DOHH2 (cell line): ENCODE measurements around the gene ADCY7.

Experiments
- H3F3A ChIP-seq: fragments of 200-600 bp; sonication (generic), shearing (Covaris generic); 2 replicates; pipeline ENCODE4 v1.6.0; 2016; ENCODE audit warnings: antibody characterized with exemption, mild to moderate bottlenecking; ENCODE audit not compliant: control insufficient read depth, insufficient read depth
- H3K27ac ChIP-seq: fragments of 200-600 bp; sonication (generic); 2 replicates; pipeline ENCODE4 v1.5.1; 2014; ENCODE audit warnings: low read depth, mild to moderate bottlenecking, low read length, moderate library complexity
- H3K27me3 ChIP-seq: fragments of 200-600 bp; sonication (generic); 2 replicates; pipeline ENCODE4 v1.6.1; 2014; ENCODE audit warnings: mild to moderate bottlenecking, low read length, mixed read lengths; ENCODE audit not compliant: control insufficient read depth
- H3K36me3 ChIP-seq: fragments of 200-600 bp; sonication (generic); 2 replicates; pipeline ENCODE4 v1.6.1; 2014; ENCODE audit warnings: mild to moderate bottlenecking, low read length, moderate library complexity, mixed read lengths; ENCODE audit not compliant: control insufficient read depth
- H3K4me1 ChIP-seq: fragments of 200-600 bp; sonication (generic); 2 replicates; pipeline ENCODE4 v1.6.1; 2014; ENCODE audit warnings: mild to moderate bottlenecking, low read length, mixed read lengths; ENCODE audit not compliant: control insufficient read depth
- H3K4me2 ChIP-seq: fragments of 200-600 bp; sonication (generic); 2 replicates; pipeline ENCODE4 v1.6.0; 2014; ENCODE audit warnings: mild to moderate bottlenecking, low read length, moderate library complexity
- H3K4me3 ChIP-seq: fragments of 200-600 bp; sonication (generic); 2 replicates; pipeline ENCODE4 v1.5.1; 2014; ENCODE audit warnings: mild to moderate bottlenecking, low read length, mixed read lengths
- H3K79me2 ChIP-seq: fragments of 200-600 bp; sonication (generic); 2 replicates; pipeline ENCODE4 v1.6.1; 2014; ENCODE audit warnings: mild to moderate bottlenecking, low read length, mixed read lengths; ENCODE audit not compliant: control insufficient read depth
- H3K9me2 ChIP-seq: fragments of 200-600 bp; sonication (generic); replicated peaks from 2 replicates; pipeline ENCODE4 v1.6.1; 2014; ENCODE audit warnings: mild to moderate bottlenecking, low read length, mixed read lengths; ENCODE audit not compliant: control insufficient read depth
- H3K9me3 ChIP-seq: fragments of 200-600 bp; sonication (generic); 2 replicates; pipeline ENCODE4 v1.6.1; 2014; ENCODE audit warnings: antibody characterized with exemption, low read length, mixed read lengths; ENCODE audit not compliant: control insufficient read depth, insufficient read depth
- H4K20me1 ChIP-seq: fragments of 200-600 bp; sonication (generic); 2 replicates; pipeline ENCODE4 v1.6.0; 2014; ENCODE audit warnings: low read depth, mild to moderate bottlenecking, antibody characterized with exemption, low read length, moderate library complexity; ENCODE audit not compliant: control insufficient read depth, insufficient read depth
- EZH2phosphoT487 ChIP-seq: fragments of 200-600 bp; sonication (generic); IDR thresholded peaks from 2 replicates; pipeline ENCODE4 v1.6.1; 2017; ENCODE audit warnings: borderline replicate concordance, mild to moderate bottlenecking, antibody characterized with exemption, low read length, moderate library complexity, mixed read lengths
- TF ChIP-seq, protein P1 (sequence below): fragments of 200-600 bp; sonication (generic); IDR thresholded peaks from one replicate; pipeline ENCODE4 v1.5.1; 2014; ENCODE audit warnings: antibody characterized with exemption, mild to moderate bottlenecking, low read depth, low read length; ENCODE audit not compliant: poor library complexity, severe bottlenecking

ADCY7 gene

DNA sequence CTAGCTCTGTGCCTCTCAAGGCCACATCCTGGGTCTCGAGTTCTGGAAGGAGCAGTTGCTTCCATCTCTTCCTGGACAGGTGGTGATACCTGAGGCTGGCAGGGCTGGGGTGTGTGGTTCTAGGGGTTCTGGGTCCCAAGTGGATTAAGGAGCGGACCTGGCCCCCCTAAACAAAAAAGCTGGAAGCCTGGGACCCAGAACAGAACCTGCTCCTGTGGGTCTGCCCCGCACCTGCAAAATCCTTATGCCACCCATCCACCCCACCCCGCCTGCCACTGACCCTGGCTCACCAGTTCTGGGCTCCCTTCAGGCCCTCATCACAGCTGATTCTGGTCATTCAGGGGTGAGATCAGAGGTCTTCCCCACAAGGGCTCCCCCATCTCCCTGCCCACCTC, 44.8 kb downstream of the ADCY7 start:
- no peaks in the 10 kb centered on the region for H3K4me1 ChIP-seq
- no peaks in the 10 kb centered on the region; the same call in 1 of the 2 replicates for H3F3A ChIP-seq
- no peak overlapping the region for H3K27ac ChIP-seq
- TF ChIP-seq EZH2phosphoT487, result no peak
- TF ChIP-seq, protein P1, sequence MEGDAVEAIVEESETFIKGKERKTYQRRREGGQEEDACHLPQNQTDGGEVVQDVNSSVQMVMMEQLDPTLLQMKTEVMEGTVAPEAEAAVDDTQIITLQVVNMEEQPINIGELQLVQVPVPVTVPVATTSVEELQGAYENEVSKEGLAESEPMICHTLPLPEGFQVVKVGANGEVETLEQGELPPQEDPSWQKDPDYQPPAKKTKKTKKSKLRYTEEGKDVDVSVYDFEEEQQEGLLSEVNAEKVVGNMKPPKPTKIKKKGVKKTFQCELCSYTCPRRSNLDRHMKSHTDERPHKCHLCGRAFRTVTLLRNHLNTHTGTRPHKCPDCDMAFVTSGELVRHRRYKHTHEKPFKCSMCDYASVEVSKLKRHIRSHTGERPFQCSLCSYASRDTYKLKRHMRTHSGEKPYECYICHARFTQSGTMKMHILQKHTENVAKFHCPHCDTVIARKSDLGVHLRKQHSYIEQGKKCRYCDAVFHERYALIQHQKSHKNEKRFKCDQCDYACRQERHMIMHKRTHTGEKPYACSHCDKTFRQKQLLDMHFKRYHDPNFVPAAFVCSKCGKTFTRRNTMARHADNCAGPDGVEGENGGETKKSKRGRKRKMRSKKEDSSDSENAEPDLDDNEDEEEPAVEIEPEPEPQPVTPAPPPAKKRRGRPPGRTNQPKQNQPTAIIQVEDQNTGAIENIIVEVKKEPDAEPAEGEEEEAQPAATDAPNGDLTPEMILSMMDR, result no peak
- no peaks in the 10 kb centered on the region for H3K27me3 ChIP-seq
- no peaks in the 10 kb centered on the region for H3K79me2 ChIP-seq
- no peaks in the 10 kb centered on the region for H3K9me3 ChIP-seq
- H3K9me2 ChIP-seq, result no peaks in the 10 kb centered on the region
- no peak overlapping the region for H3K4me3 ChIP-seq
- H3K4me2 ChIP-seq, result no peak overlapping the region
- peaks cover 28% of the 10 kb centered on the region for H3K36me3 ChIP-seq
- H4K20me1 ChIP-seq, result no peaks in the 10 kb centered on the region

DNA sequence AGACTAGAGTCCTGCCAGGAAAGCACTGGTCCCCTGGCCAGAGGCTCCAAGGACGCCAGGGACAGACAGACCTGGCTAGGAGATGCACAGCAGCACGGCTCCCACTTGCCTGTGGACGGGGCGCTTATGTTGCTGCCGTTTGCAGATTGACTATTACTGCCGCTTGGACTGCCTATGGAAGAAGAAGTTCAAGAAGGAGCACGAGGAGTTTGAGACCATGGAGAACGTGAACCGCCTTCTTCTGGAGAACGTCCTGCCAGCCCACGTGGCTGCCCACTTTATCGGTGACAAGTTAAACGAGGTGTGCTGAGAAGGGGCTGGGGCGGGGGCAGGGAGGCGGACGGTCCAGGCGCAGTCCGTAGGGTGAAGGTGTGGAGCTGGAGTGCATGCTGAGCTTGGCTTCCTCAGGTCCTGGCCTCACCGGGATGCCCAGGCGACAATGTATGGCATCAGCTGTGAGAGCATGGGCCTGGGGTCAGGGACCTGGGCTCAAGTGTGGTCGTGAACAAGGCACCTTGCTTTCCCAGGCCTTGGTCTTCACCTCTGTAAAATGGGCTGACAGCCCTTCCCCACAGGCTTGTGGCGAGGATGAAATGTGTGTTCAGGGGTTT, 45.6 kb downstream of the ADCY7 start:
- Histone ChIP-seq H3K27me3 (no peaks in the 10 kb centered on the region), H3K9me2 (no peaks in the 10 kb centered on the region), H3K4me3 (no peak overlapping the region), H3K9me3 (no peaks in the 10 kb centered on the region), H3K36me3 (peaks cover 37% of the 10 kb centered on the region), H3K4me2 (no peak overlapping the region), H3K79me2 (no peaks in the 10 kb centered on the region), H3F3A (no peaks in the 10 kb centered on the region; the same call in 1 of the 2 replicates), H3K27ac (no peak overlapping the region), H4K20me1 (no peaks in the 10 kb centered on the region), H3K4me1 (no peaks in the 10 kb centered on the region)
- TF ChIP-seq, protein P1, result no peak
- no peak for TF ChIP-seq EZH2phosphoT487

DNA sequence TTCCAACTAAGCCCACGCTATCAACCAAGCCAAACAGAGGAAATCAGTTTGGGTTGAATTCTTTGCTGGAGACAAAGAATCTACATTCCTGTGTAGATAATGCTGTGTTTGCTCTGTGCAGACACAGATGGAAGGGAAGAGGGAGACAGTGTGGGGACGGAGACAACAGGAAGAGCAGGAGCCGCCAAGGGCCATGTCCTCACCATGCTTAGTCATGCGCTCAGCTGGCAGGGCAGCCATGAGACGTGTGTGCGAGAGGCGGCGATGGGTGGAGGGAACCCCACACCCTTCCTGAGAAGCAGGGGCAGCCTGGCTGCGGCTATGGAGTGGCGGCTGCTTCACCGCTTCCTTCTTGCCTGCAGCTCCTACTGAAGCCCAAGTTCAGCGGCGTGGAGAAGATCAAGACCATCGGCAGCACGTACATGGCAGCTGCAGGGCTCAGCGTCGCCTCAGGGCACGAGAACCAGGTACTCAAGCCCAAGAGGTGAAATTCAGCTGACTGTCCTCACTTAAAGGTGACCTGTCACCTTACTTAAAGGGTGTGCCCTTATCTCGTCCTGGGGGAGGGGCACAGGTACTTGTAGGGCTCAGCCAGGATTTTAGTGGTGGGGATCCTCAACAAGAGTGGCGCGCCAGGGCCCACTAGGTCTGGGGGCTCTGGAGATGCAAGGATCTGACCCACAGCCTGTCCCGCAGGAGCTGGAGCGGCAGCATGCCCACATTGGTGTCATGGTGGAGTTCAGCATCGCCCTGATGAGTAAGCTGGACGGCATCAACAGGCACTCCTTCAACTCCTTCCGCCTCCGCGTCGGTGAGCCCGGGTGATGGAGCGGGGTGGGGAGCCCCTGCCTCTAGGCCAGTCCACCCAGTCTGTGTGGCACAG, 47.5 kb downstream of the ADCY7 start:
- Histone ChIP-seq H3F3A (peaks cover 3% of the 10 kb centered on the region; the same call in 1 of the 2 replicates), H3K27ac (no peak overlapping the region), H3K9me2 (no peaks in the 10 kb centered on the region), H3K4me1 (no peaks in the 10 kb centered on the region), H3K36me3 (peaks cover 55% of the 10 kb centered on the region), H3K79me2 (no peaks in the 10 kb centered on the region), H3K4me2 (no peak overlapping the region), H3K9me3 (no peaks in the 10 kb centered on the region), H3K4me3 (no peak overlapping the region), H3K27me3 (no peaks in the 10 kb centered on the region), H4K20me1 (no peaks in the 10 kb centered on the region)
- TF ChIP-seq, protein P1, result no peak
- no peak for TF ChIP-seq EZH2phosphoT487
